NCI-H748 (cell line): ENCODE data around the gene FMN1.
"Not testable (repeated sequence)": the region's sequence is repeated elsewhere in the genome, so short reads cannot be mapped to it uniquely, and the experiment has no call there.

Source experiments
- DNase-seq: peaks from one replicate; lab custom pipeline; 2025; ENCODE audit not compliant: unreplicated experiment; lab: John Stamatoyannopoulos, UW

FMN1 gene

DNA sequence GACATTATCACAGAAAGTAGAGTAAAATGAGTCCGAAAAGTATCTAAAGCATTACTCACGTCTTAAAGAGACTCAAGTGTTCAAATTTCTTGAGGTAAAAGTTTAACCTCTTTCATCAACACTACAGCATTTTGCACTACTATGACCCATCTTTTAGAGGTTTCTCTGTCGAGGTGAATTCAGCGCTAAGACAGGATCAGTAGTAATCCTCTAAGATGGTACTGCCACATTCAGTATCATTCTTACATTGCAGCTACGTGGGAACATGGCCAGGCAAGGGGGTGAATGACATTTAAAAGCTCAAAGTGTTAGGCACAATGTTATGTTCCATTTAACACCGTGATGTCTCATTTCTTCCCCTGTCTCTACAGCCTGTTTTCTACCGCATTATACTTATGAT lies 210.8 kb downstream of the FMN1 start:
- no peak for DNase-seq

- no peak for DNase-seq
Observed at GRCh38 chr15:32982001-32982400, 212.5 kb downstream of the FMN1 start.

- DNase-seq: no peak
Observed at GRCh38 chr15:32981536-32981935, 213.0 kb downstream of the FMN1 start.

- DNase-seq: no peak
Observed at GRCh38 chr15:32979710-32980109, 214.8 kb downstream of the FMN1 start.

- no peak for DNase-seq
Observed at GRCh38 chr15:32977506-32977905, 217.0 kb downstream of the FMN1 start.

DNA sequence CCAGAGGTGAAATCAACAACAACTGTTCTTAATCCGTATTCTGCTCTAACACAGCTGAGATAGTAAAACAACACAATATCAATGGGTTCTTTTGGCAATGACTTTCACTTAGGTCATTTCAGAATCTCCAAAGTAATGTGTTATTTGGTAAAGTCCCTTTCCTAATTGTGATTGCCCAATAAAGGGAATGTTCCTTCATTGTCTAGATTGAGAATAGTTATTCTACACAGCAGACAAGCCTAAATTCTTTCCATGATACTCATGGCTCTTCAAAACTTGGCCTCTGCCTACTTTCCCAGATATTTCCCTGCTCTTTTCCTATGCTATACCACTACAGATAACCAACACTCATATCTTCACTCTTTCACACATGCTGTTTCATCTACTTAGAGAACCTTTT lies 219.8 kb downstream of the FMN1 start:
- DNase-seq: no peak

DNA sequence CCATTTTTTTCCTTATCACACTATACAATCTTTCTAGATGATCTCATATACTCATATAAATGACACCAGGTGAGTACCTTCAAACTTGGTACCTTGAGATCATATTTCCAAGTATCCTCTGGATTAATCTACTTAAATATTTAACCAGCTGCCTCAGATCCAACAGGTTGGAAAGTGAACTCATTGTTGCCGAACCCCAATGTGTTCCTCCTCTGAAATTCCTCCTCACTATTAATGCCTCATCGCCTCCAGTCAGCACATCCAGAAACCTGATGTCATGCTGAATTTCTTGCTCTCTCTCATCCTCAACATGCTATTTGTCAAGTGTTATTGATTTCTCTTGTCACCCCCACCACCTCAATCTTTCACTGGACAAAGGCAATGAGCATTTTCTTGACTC lies 221.8 kb downstream of the FMN1 start:
- no peak for DNase-seq

- DNase-seq: no peak
Observed at GRCh38 chr15:32970847-32971246, 223.7 kb downstream of the FMN1 start.

GRCh38 chr15:32967521-32967920 lies 227.0 kb downstream of the FMN1 start:
- no peak for DNase-seq

DNA sequence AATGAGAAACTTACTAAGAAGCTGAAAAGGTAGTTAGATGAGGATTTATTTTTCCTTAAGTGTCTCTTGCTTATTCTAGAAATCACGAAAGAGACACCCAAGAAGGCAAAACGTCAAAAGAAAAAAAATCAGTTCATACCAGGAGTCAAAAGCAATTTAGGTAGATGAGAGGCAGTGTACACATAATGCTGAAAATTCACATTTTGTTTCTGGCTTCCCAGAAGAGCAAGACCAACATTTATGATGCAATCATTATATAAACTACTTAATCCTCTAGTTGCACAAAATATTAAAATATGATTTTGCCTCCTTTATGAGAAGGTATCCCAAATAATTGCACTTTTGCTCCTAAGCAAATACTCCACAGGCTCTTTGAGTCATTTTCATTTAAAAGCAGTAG lies 228.0 kb downstream of the FMN1 start:
- DNase-seq: no peak

GRCh38 chr15:32965897-32966296 lies 228.6 kb downstream of the FMN1 start:
- no peak for DNase-seq

DNA sequence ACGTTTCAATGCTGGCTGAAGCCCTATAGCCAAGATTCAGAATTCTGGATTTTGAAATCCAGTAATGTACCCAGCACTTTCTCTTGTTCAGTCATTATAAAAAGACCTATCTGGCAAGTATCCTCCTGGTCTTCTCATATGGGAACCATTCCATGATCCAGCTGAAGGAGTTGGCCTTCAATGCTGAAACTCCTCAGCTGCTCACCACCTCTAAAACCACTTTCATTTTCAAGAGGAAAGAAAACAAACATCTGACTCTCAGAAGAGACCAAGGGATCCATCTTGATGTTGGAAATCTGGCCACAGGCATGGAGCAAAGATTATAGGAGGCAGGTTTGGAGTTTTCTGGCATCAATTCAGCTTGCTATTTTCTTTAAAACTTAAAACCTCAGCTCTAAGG lies 235.4 kb downstream of the FMN1 start:
- DNase-seq: no peak

DNA sequence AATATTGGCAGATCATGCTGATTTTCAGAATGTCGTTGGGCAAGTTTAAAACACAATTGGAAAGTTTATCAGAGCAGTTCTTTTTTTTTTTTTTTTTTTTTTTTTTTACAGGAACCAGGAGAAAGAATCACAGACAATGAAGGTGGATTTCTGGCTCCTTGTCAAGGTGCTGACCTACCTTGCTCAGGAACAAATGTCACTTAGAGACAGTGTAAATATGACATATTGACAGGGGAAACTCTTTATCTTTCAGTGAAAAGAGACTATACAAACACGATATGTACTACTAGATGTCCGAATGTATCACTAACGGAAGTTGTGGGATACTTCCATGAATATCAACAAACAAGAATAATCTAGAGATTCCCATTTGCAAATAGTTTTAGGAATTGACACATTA lies 237.3 kb downstream of the FMN1 start:
- peak; percentile 57 for DNase-seq

- DNase-seq: no peak
Observed at GRCh38 chr15:32956711-32957110, 237.8 kb downstream of the FMN1 start.

DNA sequence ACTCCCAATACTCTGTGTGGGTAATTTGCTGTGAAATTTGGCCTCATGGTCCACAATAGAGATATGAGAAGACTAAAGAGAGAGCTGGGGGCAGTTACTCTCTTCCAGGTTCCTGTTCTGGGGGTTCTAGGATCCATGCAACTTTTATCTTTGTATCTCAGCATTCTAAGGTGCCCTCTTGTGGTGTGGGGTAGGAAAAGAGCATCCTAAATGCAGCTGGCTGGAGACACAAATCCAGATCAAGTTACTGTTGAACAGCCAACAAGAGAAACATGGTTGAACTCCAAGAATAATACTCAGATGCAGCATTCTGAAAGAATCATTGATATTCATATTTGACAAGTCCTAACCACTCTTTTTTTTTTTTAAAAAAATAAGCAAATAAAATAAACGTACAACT lies 238.5 kb downstream of the FMN1 start:
- peak; percentile 39 for DNase-seq

DNA sequence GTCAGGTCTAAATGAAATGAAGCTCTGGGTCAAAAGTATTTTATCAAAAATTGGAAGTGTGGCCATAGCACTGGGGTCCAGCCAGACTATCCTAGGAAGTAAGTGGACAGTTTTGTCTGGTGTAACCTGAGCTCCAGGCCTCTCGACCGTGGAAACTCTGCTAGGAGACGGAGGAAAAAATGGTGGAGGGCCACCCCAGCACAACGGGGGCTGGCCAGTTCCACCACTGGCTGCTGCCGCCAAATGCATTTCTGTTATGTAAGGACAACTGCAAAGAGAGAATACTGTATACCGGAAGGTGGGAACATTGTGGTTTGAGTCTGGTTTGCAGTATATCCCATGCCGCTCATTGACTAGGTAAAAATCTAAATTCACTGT lies 241.0 kb downstream of the FMN1 start:
- DNase-seq: no peak

DNA sequence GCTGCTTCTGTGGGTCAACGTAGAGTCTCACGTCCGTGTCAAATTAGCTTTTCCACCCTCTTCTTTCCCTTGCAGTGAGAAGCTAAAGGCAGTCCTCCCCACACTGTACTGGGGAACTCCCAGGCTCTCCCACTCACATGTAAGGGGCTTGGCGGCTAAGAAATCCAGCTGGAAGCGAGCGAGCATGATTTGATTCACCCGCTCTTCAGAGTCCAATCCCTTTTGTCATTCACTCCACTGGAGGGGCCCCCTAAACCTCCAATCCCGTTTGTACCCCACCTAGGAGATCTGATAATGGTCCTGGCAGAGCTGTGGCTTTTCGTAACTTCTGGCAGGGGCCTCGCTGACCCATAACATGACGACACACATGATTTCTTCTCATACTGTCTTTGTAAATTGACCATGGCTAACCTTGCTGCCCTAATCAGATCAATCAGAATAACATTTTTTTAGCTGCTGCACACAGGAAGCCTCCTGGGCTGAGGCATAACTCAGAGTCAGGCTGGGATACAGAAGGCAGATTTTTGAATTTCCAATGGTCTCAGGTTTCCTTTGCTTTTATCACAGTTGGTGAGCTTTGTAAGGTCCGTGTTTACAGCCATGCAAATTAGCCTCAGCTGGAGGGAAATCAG lies 241.5 kb downstream of the FMN1 start:
- DNase-seq: peak; percentile 9

- DNase-seq: no peak
Observed at GRCh38 chr15:32951736-32952464, 242.6 kb downstream of the FMN1 start.

DNA sequence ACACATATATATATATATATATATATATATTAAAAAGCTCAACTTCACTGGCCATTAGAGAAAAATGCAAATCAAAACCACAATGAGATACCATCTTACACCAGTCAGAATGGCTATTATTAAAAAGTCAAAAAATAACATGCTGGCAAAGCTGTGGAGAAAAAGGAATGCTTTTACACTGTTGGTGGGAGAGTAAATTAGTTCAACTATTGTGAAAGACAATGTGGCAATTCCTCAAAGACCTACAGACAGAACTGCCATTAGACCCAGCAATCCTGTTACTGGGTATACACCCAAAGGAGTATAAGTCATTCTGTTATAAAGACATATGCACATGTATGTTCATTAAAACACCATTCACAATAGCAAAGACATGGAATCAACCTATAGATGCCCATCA lies 244.5 kb downstream of the FMN1 start:
- not testable (repeated sequence) for DNase-seq

DNA sequence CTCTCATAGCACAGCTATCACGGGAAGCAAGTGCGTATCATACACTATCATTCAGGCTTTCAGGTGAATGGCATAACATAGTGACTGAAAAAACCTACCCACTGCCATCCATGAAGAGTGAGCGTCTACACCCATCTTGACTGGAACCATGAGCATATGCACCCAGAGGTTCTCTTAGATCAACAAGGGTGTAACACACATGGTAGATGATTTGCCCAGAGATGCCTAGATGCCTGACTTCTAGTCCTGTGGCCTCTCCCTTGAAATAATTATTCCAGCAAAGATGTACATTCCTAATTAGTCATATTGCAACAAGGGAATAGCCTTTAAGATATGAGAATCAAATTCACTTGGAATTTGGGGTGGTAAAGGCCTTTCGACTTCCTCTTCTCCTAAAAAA lies 248.3 kb downstream of the FMN1 start:
- no peak for DNase-seq

- no peak for DNase-seq
Observed at GRCh38 chr15:32944431-32944830, 250.1 kb downstream of the FMN1 start.

- DNase-seq: no peak
Observed at GRCh38 chr15:32943711-32944110, 250.8 kb downstream of the FMN1 start.

- DNase-seq: no peak
Observed at GRCh38 chr15:32942401-32942841, 252.1 kb downstream of the FMN1 start.
